Measurements from ENCODE around the gene DDRGK1. TPM values are rescaled to one million over a fixed set of nuclear protein-coding genes. Genes with fewer than 3 reads are reported as not detected.
A peak's percentile ranks its signal among the peaks of the same experiment; 100 is the strongest.

The DDRGK1 gene
- polyA plus RNA-seq, 2 of the 4 experiments (the other 2 are of a cell fraction), result 87.4 to 120 TPM

- Histone ChIP-seq H3K4me2 (peak overlapping the region; percentile 53), H3K9me3 (no peaks in the 10 kb centered on the region), H3K4me1 (peaks cover 56% of the 10 kb centered on the region), H3K4me3 (no peak overlapping the region), H3K27ac (peak overlapping the region; percentile 62 to 76)
- 51% methylated on average over 25 of the region's 25 CpGs for WGBS (ENCODE audit: missing lambda C conversion rate)
- CTCF ChIA-PET, result interaction anchor here (0.8 to 10.7 kb wide), 15 partner anchors 8 to 240 kb away, joined by 3 to 105 read pairs (median 3); partner anchors contain the start of genes ITPA and SLC4A11
- POLR2A ChIA-PET, result interaction anchor here (0.7 to 1.8 kb wide), 4 partner anchors 9 to 446 kb away, joined by 3 to 8 read pairs (median 6); no protein-coding TSS in a partner anchor
- FAIRE-seq (peak; percentile 13), DNase-seq (ENCODE audit: low read depth in 1 of 2, low spot score in 1 of 2) (peak in 1 of 2 experiments; percentile 69), ATAC-seq (peak; percentile 12 to 47; a peak in 4 of 6 replicates)
- TF ChIP-seq HEYL (CRISPR knock-in tag; IDR thresholded peaks at IDR 0.05), result no peak
- TF ChIP-seq JUNB (IDR thresholded peaks at IDR 0.05), result peak; percentile 33; the same call in 1 of the 2 replicates
- TF ChIP-seq HOXA7 (CRISPR knock-in tag; IDR thresholded peaks at IDR 0.05), result no peak
- TF ChIP-seq FOSL2 (IDR thresholded peaks at IDR 0.05), result peak; percentile 45; the same call in 1 of the 2 replicates
- peak; percentile 63 for TF ChIP-seq FOSL2 (CRISPR knock-in tag; IDR thresholded peaks at IDR 0.05)
- TF ChIP-seq EHF (CRISPR knock-in tag; IDR thresholded peaks at IDR 0.05), result no peak
- TF ChIP-seq MAX (IDR thresholded peaks at IDR 0.05), result peak; percentile 50
- TF ChIP-seq BCL3 (IDR thresholded peaks at IDR 0.05), result no peak
- no peak for TF ChIP-seq SREBF2 (IDR thresholded peaks at IDR 0.05)
- no peak for TF ChIP-seq HDAC2 (IDR thresholded peaks at IDR 0.05)
- TF ChIP-seq CHD2 (IDR thresholded peaks at IDR 0.05; ENCODE audit: low read length, partially characterized antibody), result no peak
- peak; percentile 70 for TF ChIP-seq RFX5 (IDR thresholded peaks at IDR 0.05)
- peak; percentile 67 for TF ChIP-seq GATA3 (IDR thresholded peaks at IDR 0.05; ENCODE audit: borderline replicate concordance)
- TF ChIP-seq TFCP2L1 (CRISPR knock-in tag; IDR thresholded peaks at IDR 0.05), result no peak
- TF ChIP-seq MAZ (IDR thresholded peaks at IDR 0.05; ENCODE audit: borderline replicate concordance, low read depth, low read length), result no peak
- TF ChIP-seq PBX3 (IDR thresholded peaks at IDR 0.05), result peak; percentile 69
- no peak for TF ChIP-seq KDM5A (IDR thresholded peaks at IDR 0.05)
- TF ChIP-seq JUN (IDR thresholded peaks at IDR 0.05), result peak; percentile 40 to 49; a peak in 1 of 5 replicates
Observed at GRCh38 chr20:3222635-3223600, 18.4 kb upstream of the DDRGK1 start.

- TF ChIP-seq ZFP36 (IDR thresholded peaks at IDR 0.05; ENCODE audit: borderline replicate concordance, partially characterized antibody), result no peak
- TF ChIP-seq CBX2 (IDR thresholded peaks at IDR 0.05; ENCODE audit: borderline replicate concordance, low read depth), result no peak
- TF ChIP-seq RARB (CRISPR knock-in tag; IDR thresholded peaks at IDR 0.05), result no peak
- TF ChIP-seq E2F6 (IDR thresholded peaks at IDR 0.05; ENCODE audit: borderline replicate concordance, low read depth), result no peak
- no peak for TF ChIP-seq BCL3 (IDR thresholded peaks at IDR 0.05)
- no peak for TF ChIP-seq HDAC2 (IDR thresholded peaks at IDR 0.05)
- TF ChIP-seq HOXB5 (CRISPR knock-in tag; IDR thresholded peaks at IDR 0.05), result no peak
- no peak for TF ChIP-seq HEYL (CRISPR knock-in tag; IDR thresholded peaks at IDR 0.05)
- TF ChIP-seq JUN (IDR thresholded peaks at IDR 0.05), result no peak
- TF ChIP-seq PBX3 (IDR thresholded peaks at IDR 0.05), result no peak
- TF ChIP-seq EHF (CRISPR knock-in tag; IDR thresholded peaks at IDR 0.05), result no peak
- no peak for TF ChIP-seq NFE2L2 (conservative IDR thresholded peaks at IDR 0.05; ENCODE audit: low read length)
- TF ChIP-seq GATA3 (IDR thresholded peaks at IDR 0.05; ENCODE audit: borderline replicate concordance), result no peak
- no peak for TF ChIP-seq PHF8 (IDR thresholded peaks at IDR 0.05; ENCODE audit: borderline replicate concordance, low read depth)
- no peak for TF ChIP-seq ESRRA (IDR thresholded peaks at IDR 0.05; ENCODE audit: borderline replicate concordance, low read length)
- TF ChIP-seq RCOR1 (IDR thresholded peaks at IDR 0.05; ENCODE audit: low read depth, low read length), result no peak
- TF ChIP-seq MAZ (IDR thresholded peaks at IDR 0.05; ENCODE audit: borderline replicate concordance, low read depth, low read length), result no peak
- FAIRE-seq (no peak), DNase-seq (ENCODE audit: low read depth in 1 of 2, low spot score in 1 of 2) (no peak), ATAC-seq (peak in 1 of 2 experiments; percentile 39; a peak in 3 of 6 replicates)
- peak overlapping the region; percentile 53 for H3K4me2 ChIP-seq
- WGBS (ENCODE audit: missing lambda C conversion rate), result 69% methylated on average over 18 of the region's 18 CpGs
- ChIA-PET POLR2A (interaction anchor here (1.8 kb wide), 1 partner anchor 9 kb away, joined by 4 read pairs; no protein-coding TSS in a partner anchor), CTCF (interaction anchor here (0.8 to 10.7 kb wide), 9 partner anchors 12 to 168 kb away, joined by 3 to 105 read pairs (median 3); partner anchors contain the start of genes ITPA and SLC4A11)
- H3K4me1 ChIP-seq, result peaks cover 56% of the 10 kb centered on the region
- H3K27ac ChIP-seq, result peak overlapping the region; percentile 62 to 76
- H3K9me3 ChIP-seq, result no peaks in the 10 kb centered on the region
- no peak overlapping the region for H3K4me3 ChIP-seq
Observed at GRCh38 chr20:3221398-3222226, 17.1 kb upstream of the DDRGK1 start.
